Neural progenitor cell (in vitro differentiated cells): Measurements from ENCODE around the gene RILPL1.

ENCODE experiments used
- CTCF ChIP-seq: fragments of 200-600 bp; sonication (generic); IDR thresholded peaks from 2 replicates; pipeline ENCODE4 v1.5.1; 2017; ENCODE audit warnings: antibody characterized with exemption, mild to moderate bottlenecking
- EZH2phosphoT487 ChIP-seq: fragments of 200-600 bp; sonication (generic); IDR thresholded peaks from 2 replicates; pipeline ENCODE4 v1.6.1; 2017; ENCODE audit warnings: antibody characterized with exemption

DNA sequence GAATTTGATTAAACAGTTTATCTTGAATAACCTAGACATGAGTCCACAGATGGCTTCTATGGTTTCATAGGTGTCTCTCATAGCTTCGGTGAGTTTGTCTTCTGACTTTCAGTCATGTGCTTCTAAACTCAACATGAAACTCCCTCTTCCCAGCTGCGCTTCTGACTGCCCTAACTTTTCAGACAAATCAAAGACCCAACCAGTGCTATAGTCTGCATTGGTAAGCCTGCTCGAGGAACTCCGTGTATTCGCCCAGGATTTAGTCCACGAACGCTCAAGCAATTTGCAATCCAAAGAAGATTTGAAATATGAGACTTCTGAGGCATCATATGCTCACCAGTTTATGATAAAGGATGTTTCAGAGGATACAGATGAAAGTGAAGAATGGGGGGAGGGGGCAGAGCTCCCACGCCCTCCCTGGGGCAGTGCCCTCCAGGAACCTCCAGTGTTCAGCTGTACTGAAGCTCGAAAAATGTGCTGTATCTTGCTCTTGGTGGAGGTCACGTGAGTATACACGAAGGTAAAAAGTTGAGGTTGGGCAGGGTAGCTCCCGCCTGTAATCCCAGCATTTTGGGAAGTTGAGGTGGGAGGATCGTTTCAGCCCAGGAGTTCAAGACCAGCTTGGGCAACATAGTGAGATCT lies 91.9 kb downstream of the RILPL1 start:
- TF ChIP-seq CTCF: no peak
- TF ChIP-seq EZH2phosphoT487: no peak
